NCI-H510A (cell line): Measurements from ENCODE around the gene ARID3A.

Experiments
- DNase-seq: peaks from one replicate; lab custom pipeline; 2025; lab: John Stamatoyannopoulos, UW

The ARID3A gene

GRCh38 chr19:990119-990571 is 64.3 kb downstream of the ARID3A start:
- DNase-seq: no peak

- DNase-seq: no peak
These were observed 64.9 kb downstream of the ARID3A start for GRCh38 chr19:990746-991145.

GRCh38 chr19:991174-991931 is 65.5 kb downstream of the ARID3A start:
- no peak for DNase-seq

GRCh38 chr19:991932-992669 is 66.3 kb downstream of the ARID3A start:
- DNase-seq: no peak

GRCh38 chr19:992670-993055 is 66.8 kb downstream of the ARID3A start:
- no peak for DNase-seq

- DNase-seq: no peak
These were observed 67.6 kb downstream of the ARID3A start for GRCh38 chr19:993361-993830.

GRCh38 chr19:993831-994393 is 68.1 kb downstream of the ARID3A start:
- no peak for DNase-seq

- no peak for DNase-seq
These were observed 68.7 kb downstream of the ARID3A start for GRCh38 chr19:994516-994915.

- no peak for DNase-seq
These were observed 69.4 kb downstream of the ARID3A start for GRCh38 chr19:995051-995827.

- DNase-seq: no peak
These were observed 70.4 kb downstream of the ARID3A start for GRCh38 chr19:996051-996838.

GRCh38 chr19:998064-998463 is 72.2 kb downstream of the ARID3A start:
- no peak for DNase-seq

GRCh38 chr19:999379-999719 is 73.5 kb downstream of the ARID3A start:
- DNase-seq: no peak

- DNase-seq: no peak
These were observed 74.3 kb downstream of the ARID3A start, which contains the start of gene GRIN3B for GRCh38 chr19:1000095-1000494. Gene GRIN3B, plus strand, starts transcription at chr19:1000419. Its CDS starts 19 bp downstream, at chr19:1000438.

- no peak for DNase-seq
These were observed 75.0 kb downstream of the ARID3A start for GRCh38 chr19:1000591-1001537.

GRCh38 chr19:1001538-1002166 is 75.8 kb downstream of the ARID3A start:
- DNase-seq: no peak

GRCh38 chr19:1002600-1002999 is 76.8 kb downstream of the ARID3A start:
- no peak for DNase-seq

GRCh38 chr19:1003283-1003682 is 77.4 kb downstream of the ARID3A start:
- no peak for DNase-seq

GRCh38 chr19:1004204-1004802 is 78.5 kb downstream of the ARID3A start:
- no peak for DNase-seq
